CD14-positive monocyte (primary cell): Measurements from ENCODE around the gene RASD2. TPM values are rescaled to one million over a fixed set of nuclear protein-coding genes. Genes with fewer than 3 reads are reported as not detected.

ENCODE experiments used
- DNase-seq, 3 donors: peaks; one replicate each; pipeline ENCODE4 v3.0.0-alpha.2; 2011 to 2022
- H2AFZ ChIP-seq: 2 replicates; pipeline ENCODE4 v1.6.0; 2012; ENCODE audit warnings: mild to moderate bottlenecking, low read depth, low read length, inconsistent platforms; ENCODE audit not compliant: insufficient read depth, poor library complexity, severe bottlenecking
- H3K27ac ChIP-seq, 2 donors: 1 replicate in 1 of 2; 2 replicates in 1 of 2; pipeline ENCODE4 v1.5.1; 2012 to 2013; ENCODE audit warnings: low read length in 2 of 2, control low read depth in 1 of 2, inconsistent platforms in 1 of 2, low read depth in 1 of 2, mild to moderate bottlenecking in 1 of 2
- H3K27me3 ChIP-seq, 2 donors: one replicate each; pipeline versions ENCODE4 v1.6.0 to v1.6.1; 2011 to 2013; ENCODE audit warnings: low read length in 2 of 2; ENCODE audit not compliant: control insufficient read depth in 2 of 2, insufficient read depth in 2 of 2
- H3K36me3 ChIP-seq, 2 donors: replicated peaks in 1 of 2; 1 replicate in 1 of 2; 2 replicates in 1 of 2; pipeline versions ENCODE4 v1.5.1 to v1.6.1; 2012 to 2013; ENCODE audit warnings: low read length in 2 of 2, control low read depth in 1 of 2, inconsistent platforms in 1 of 2, mild to moderate bottlenecking in 1 of 2; ENCODE audit not compliant: insufficient read depth in 2 of 2, control insufficient read depth in 1 of 2
- H3K4me1 ChIP-seq, 2 donors: 1 replicate in 1 of 2; 2 replicates in 1 of 2; pipeline versions ENCODE4 v1.5.1 to v1.6.1; 2012 to 2013; ENCODE audit warnings: low read length in 2 of 2, control low read depth in 1 of 2, inconsistent platforms in 1 of 2, mild to moderate bottlenecking in 1 of 2, moderate library complexity in 1 of 2; ENCODE audit not compliant: insufficient read depth in 2 of 2, control insufficient read depth in 1 of 2
- H3K4me2 ChIP-seq: replicated peaks from 2 replicates; pipeline ENCODE3; 2012; ENCODE audit warnings: low read length, moderate library complexity, mild to moderate bottlenecking; ENCODE audit not compliant: poor library complexity, severe bottlenecking; ENCODE audit errors: extremely low read depth
- H3K4me3 ChIP-seq, 3 experiments: fragments of 200-600 bp in 1 of 3; sonication (generic) in 1 of 3; replicated peaks in 1 of 3; 1 replicate in 2 of 3; 2 replicates in 1 of 3; pipeline ENCODE4 v1.5.1; 2011 to 2013; ENCODE audit warnings: low read length in 3 of 3, mild to moderate bottlenecking in 3 of 3, control low read depth in 2 of 3, low read depth in 2 of 3, inconsistent platforms in 1 of 3, moderate library complexity in 1 of 3
- H3K79me2 ChIP-seq: 2 replicates; pipeline ENCODE4 v1.6.0; 2012; ENCODE audit warnings: mild to moderate bottlenecking, control low read depth, inconsistent platforms, low read length, moderate library complexity; ENCODE audit not compliant: insufficient read depth
- H3K9ac ChIP-seq: 2 replicates; pipeline ENCODE4 v1.6.0; 2017; ENCODE audit warnings: low read length, mild to moderate bottlenecking; ENCODE audit not compliant: insufficient read depth, poor library complexity, severe bottlenecking
- H3K9me3 ChIP-seq, 2 donors: replicated peaks in 1 of 2; 1 replicate in 1 of 2; 2 replicates in 1 of 2; pipeline versions ENCODE4 v1.5.1 to v1.6.1; 2012 to 2013; ENCODE audit warnings: low read length in 2 of 2, control low read depth in 1 of 2; ENCODE audit not compliant: control insufficient read depth in 1 of 2, insufficient read depth in 1 of 2
- H4K20me1 ChIP-seq: 2 replicates; pipeline ENCODE4 v1.6.0; 2012; ENCODE audit warnings: mild to moderate bottlenecking, low read length, control low read depth, moderate library complexity; ENCODE audit not compliant: insufficient read depth
- H3K27ac Mint-ChIP-seq, 7 donors: one replicate each; pipeline ENCODE4 v1.8.0; 2020; ENCODE audit warnings: mild to moderate bottlenecking in 7 of 7, mixed read lengths in 7 of 7, moderate library complexity in 6 of 7, inconsistent platforms in 2 of 7
- H3K27me3 Mint-ChIP-seq, 3 donors: one replicate each; pipeline ENCODE4 v1.8.0; 2021 to 2022; ENCODE audit warnings: low read depth in 3 of 3, mild to moderate bottlenecking in 3 of 3, mixed read lengths in 3 of 3, moderate library complexity in 3 of 3, inconsistent platforms in 1 of 3
- H3K36me3 Mint-ChIP-seq, 2 donors: one replicate each; pipeline ENCODE4 v1.8.0; 2020; ENCODE audit warnings: mixed read lengths in 2 of 2, inconsistent platforms in 1 of 2, mild to moderate bottlenecking in 1 of 2
- H3K4me1 Mint-ChIP-seq: one replicate; pipeline ENCODE4 v1.8.0; 2020; ENCODE audit warnings: mild to moderate bottlenecking, mixed read lengths
- H3K4me3 Mint-ChIP-seq, 2 donors: one replicate each; pipeline ENCODE4 v1.8.0; 2020; ENCODE audit warnings: mild to moderate bottlenecking in 2 of 2, mixed read lengths in 2 of 2, moderate library complexity in 1 of 2
- H3K9me3 Mint-ChIP-seq, 7 donors: one replicate each; pipeline ENCODE4 v1.8.0; 2020 to 2022; ENCODE audit warnings: mixed read lengths in 7 of 7, mild to moderate bottlenecking in 6 of 7, moderate library complexity in 6 of 7, inconsistent platforms in 2 of 7
- CTCF ChIP-seq: fragments of 200-600 bp; IDR thresholded peaks from one replicate; pipeline ENCODE4 v1.8.0; 2022; ENCODE audit warnings: antibody characterized with exemption, mild to moderate bottlenecking
- WGBS: methylation state at CpG from one replicate; pipeline ENCODE4 v1.1.5; 2013; ENCODE audit warnings: missing lambda C conversion rate; ENCODE audit not compliant: insufficient coverage; 5-methylcytosine and 5-hydroxymethylcytosine counted together
- intact Hi-C, 2 donors: fragments of 100-400 bp; cut with micrococcal nuclease; formaldehyde crosslinking; loops; one replicate each; pipeline versions ENCODE4 v1.15.0 to v1.15.1; 2023
- polyA plus RNA-seq, 3 donors: library from polyadenylated mRNA; depleted of rRNA in 1 of 3; unstranded in 2 of 3; stranded (reverse) in 1 of 3; fragments of 300-500 nt in 2 of 3; fragments of >200 nt in 1 of 3; fragmentation: Illumina TruSeq in 2 of 3; gene quantifications; 1 replicate in 2 of 3; 2 replicates in 1 of 3; pipeline ENCODE4 v1.2.3, GENCODE V29; 2012 to 2021

RASD2 gene
- polyA plus RNA-seq, 3 donors, result 0.29 TPM; not detected in 2

- no peak for DNase-seq
- H3K27ac ChIP-seq, result no peak overlapping the region
- peaks cover 0 to 7% (median 5%) of the 10 kb centered on the region in 7 donors for H3K9me3 Mint-ChIP-seq
- H3K4me3 Mint-ChIP-seq, result peak overlapping the region; percentile 63 to 72
- H3K36me3 ChIP-seq, result no peaks in the 10 kb centered on the region
- H3K4me1 Mint-ChIP-seq, result peaks cover 14% of the 10 kb centered on the region
- H3K27me3 ChIP-seq, result peaks cover 23 to 56% of the 10 kb centered on the region in 2 donors
- no peak overlapping the region for H3K9ac ChIP-seq
- no peaks in the 10 kb centered on the region for H4K20me1 ChIP-seq
- 91% methylated on average over 13 of the region's 13 CpGs for WGBS
- peaks cover 0 to 9% of the 10 kb centered on the region in 2 donors for H3K9me3 ChIP-seq
- H3K79me2 ChIP-seq, result no peaks in the 10 kb centered on the region
- peaks cover 42 to 65% (median 46%) of the 10 kb centered on the region in 3 donors for H3K27me3 Mint-ChIP-seq
- no peak overlapping the region for H3K4me3 ChIP-seq
- H3K4me2 ChIP-seq, result no peak overlapping the region
- H2AFZ ChIP-seq, result no peak overlapping the region
- H3K4me1 ChIP-seq, result peaks cover 17 to 20% of the 10 kb centered on the region in 2 donors
- TF ChIP-seq CTCF, result no peak
- peak overlapping the region in 2 of 7 donors; percentile 28 to 73 for H3K27ac Mint-ChIP-seq
- intact Hi-C loops, result loop anchor here in 1 of 2 donors (10.0 kb wide), 1 partner anchor 198 kb away; no protein-coding TSS in a partner anchor
- peaks cover 3 to 7% of the 10 kb centered on the region in 2 donors for H3K36me3 Mint-ChIP-seq
Observed at GRCh38 chr22:35542157-35542938, 1.7 kb downstream of the RASD2 start.

GRCh38 chr22:35542939-35543516 is 2.4 kb downstream of the RASD2 start:
- H3K9me3 Mint-ChIP-seq, result peaks cover 0 to 5% (median 2%) of the 10 kb centered on the region in 7 donors
- H3K27me3 Mint-ChIP-seq, result peaks cover 42 to 70% (median 43%) of the 10 kb centered on the region in 3 donors
- H3K4me1 Mint-ChIP-seq, result peaks cover 11% of the 10 kb centered on the region
- intact Hi-C loops, result loop anchor here in 1 of 2 donors (10.0 kb wide), 1 partner anchor 198 kb away; no protein-coding TSS in a partner anchor
- Histone ChIP-seq H3K79me2 (no peaks in the 10 kb centered on the region), H3K4me2 (no peak overlapping the region), H3K9me3 (peaks cover 0 to 9% of the 10 kb centered on the region in 2 donors), H4K20me1 (no peaks in the 10 kb centered on the region), H3K4me1 (peaks cover 14 to 18% of the 10 kb centered on the region in 2 donors), H2AFZ (no peak overlapping the region), H3K27ac (no peak overlapping the region), H3K9ac (no peak overlapping the region), H3K4me3 (no peak overlapping the region), H3K36me3 (no peaks in the 10 kb centered on the region), H3K27me3 (peaks cover 23 to 56% of the 10 kb centered on the region in 2 donors)
- H3K27ac Mint-ChIP-seq, result no peak overlapping the region
- H3K4me3 Mint-ChIP-seq, result peak overlapping the region in 1 of 2 donors; percentile 47
- no peak for TF ChIP-seq CTCF
- WGBS, result 61% methylated on average over 5 of the region's 6 CpGs
- peaks cover 0 to 4% of the 10 kb centered on the region in 2 donors for H3K36me3 Mint-ChIP-seq
- DNase-seq, result no peak
